Ovary (tissue), 9 donors: ENCODE data around the gene UBE2J1. TPM values are rescaled to one million over a fixed set of nuclear protein-coding genes. Genes with fewer than 3 reads are reported as not detected.

Experiments
- DNase-seq, 5 donors: peaks; one replicate each; pipeline ENCODE4 v3.0.0-alpha.2; 2019 to 2020
- H3K27ac ChIP-seq, 2 donors: fragments of 200-600 bp; one replicate each; pipeline versions ENCODE4 v1.5.1 to v1.8.0; 2019 to 2022
- H3K27me3 ChIP-seq: fragments of 200-600 bp; one replicate; pipeline ENCODE4 v1.8.0; 2022
- H3K36me3 ChIP-seq: fragments of 200-600 bp; sonication (generic); one replicate; pipeline ENCODE4 v1.5.1; 2019
- H3K4me1 ChIP-seq: one replicate; pipeline ENCODE4 v1.8.1; 2013; ENCODE audit warnings: mild to moderate bottlenecking, moderate library complexity; ENCODE audit not compliant: insufficient read depth
- H3K4me3 ChIP-seq: fragments of 200-600 bp; sonication (generic); one replicate; pipeline ENCODE4 v1.5.1; 2017
- H3K9me3 ChIP-seq, 2 donors: fragments of 200-600 bp in 1 of 2; sonication (generic) in 1 of 2; one replicate each; pipeline versions ENCODE4 v1.5.1 to v1.8.1; 2013 to 2019; ENCODE audit warnings: mild to moderate bottlenecking in 1 of 2, moderate library complexity in 1 of 2
- EP300 ChIP-seq: sonication (generic); formaldehyde crosslinking; IDR thresholded peaks from one replicate; pipeline ENCODE4 v1.6.1; 2017; ENCODE audit warnings: antibody characterized with exemption
- POLR2A ChIP-seq: fragments of 450-650 bp; IDR thresholded peaks from one replicate; pipeline ENCODE4 v1.6.1; 2017; ENCODE audit warnings: antibody characterized with exemption, mild to moderate bottlenecking, moderate library complexity
- WGBS, 3 donors: extraction: QIAGEN DNeasy Blood & Tissue Kit in 1 of 3; methylation state at CpG; one replicate each; pipeline versions ENCODE4 v1.1.5 to v1.1.7; 2013 to 2017; 5-methylcytosine and 5-hydroxymethylcytosine counted together
- intact Hi-C, 4 donors: fragments of 100-400 bp; cut with DNase I; formaldehyde crosslinking; loops; one replicate each; pipeline versions ENCODE4 v1.11.0 to v1.15.1; 2022 to 2023
- polyA plus RNA-seq, 2 donors: library from polyadenylated mRNA; stranded (reverse); fragments of 200-250 nt in 1 of 2; fragments of 350-450 nt in 1 of 2; fragmentation: Illumina TruSeq in 1 of 2; extraction: RNeasy Lipid Tissue Mini Kit (QIAGEN cat#74804) in 1 of 2; gene quantifications; one replicate each; pipeline ENCODE4 v1.2.3, GENCODE V29; 2013 to 2014
- total RNA-seq, 7 donors: library from RNA; depleted of rRNA in 2 of 7; stranded (reverse); fragments of >200 nt in 2 of 7; fragmentation: NEBNext Ultra II Directional in 3 of 7; extraction: Animal tissue kit (Norgen Biotek cat#: 25700) in 3 of 7; gene quantifications; one replicate each; pipeline versions ENCODE4 v1.1.0 to v1.2.4, GENCODE V29; 2016 to 2023
- TF ChIP-seq, protein P1 (sequence below), 3 donors: fragments of 450-650 bp in 2 of 3; fragments of 200-600 bp in 1 of 3; IDR thresholded peaks; one replicate each; pipeline versions ENCODE4 v1.5.1 to v1.8.0; 2016 to 2022; ENCODE audit warnings: antibody characterized with exemption in 3 of 3, mild to moderate bottlenecking in 1 of 3
- donor health status: DM: no; HTN: no; CAD: no; lungs with moderate emphysema.
- donor health status: DM: no; HTN: no; CAD: no.
- donor health status: Bipolar disorder and iron deficiency.
- donor health status: DM: yes; HTN: yes; CAD: no.
- donor health status: DM: no; HTN: no; CAD: no.
- donor health status: DM: yes; HTN: yes; CAD: no.

The UBE2J1 gene
- total and polyA plus RNA-seq, 9 donors: 21.6 to 48.6 (median 35.8) TPM

DNA sequence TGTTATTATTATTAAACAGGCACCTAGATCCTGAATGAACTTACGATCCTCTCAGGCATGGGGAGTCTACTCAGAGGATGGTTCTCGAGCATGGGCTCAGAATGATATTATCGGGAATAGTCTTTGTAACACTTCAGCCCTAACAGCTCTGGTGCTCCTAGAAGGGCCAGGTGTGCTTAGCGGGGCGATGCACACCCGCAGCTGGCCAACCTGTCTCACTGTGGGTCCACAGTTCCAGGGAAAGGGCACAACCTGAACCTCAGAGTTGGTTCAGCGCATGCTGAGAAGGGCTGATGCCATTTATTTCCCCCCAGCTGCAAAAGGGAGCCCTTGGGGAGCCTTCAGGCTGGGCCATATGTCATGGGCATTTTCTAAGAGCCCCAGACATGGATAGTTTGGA is 33.3 kb upstream of the UBE2J1 start:
- intact Hi-C loops: no loop called here
- no peak overlapping the region for H3K27ac ChIP-seq

DNA sequence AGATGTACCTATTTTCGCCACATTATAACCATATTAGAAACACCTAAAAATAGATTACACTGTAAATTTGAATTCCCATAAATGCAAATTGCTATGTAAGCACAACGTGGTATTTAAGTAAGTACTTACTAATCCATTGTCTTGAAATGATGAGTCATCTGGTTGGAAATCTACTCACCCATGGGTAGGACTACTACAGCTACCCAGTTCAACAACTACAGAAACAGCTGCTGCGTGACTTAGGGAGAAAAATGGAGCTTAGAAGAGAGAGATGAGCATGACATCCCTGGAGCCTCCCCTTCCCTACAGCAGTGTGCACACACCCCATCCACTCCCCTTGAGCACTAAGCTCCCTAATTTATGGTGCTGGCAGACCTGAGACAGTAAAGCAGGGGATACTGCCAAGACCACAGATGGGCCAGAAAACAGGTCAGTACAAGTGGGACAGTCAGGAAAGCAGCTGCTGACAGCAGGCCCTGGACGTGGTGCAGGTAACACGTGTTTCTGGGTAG is 32.7 kb upstream of the UBE2J1 start:
- TF ChIP-seq, protein P1, sequence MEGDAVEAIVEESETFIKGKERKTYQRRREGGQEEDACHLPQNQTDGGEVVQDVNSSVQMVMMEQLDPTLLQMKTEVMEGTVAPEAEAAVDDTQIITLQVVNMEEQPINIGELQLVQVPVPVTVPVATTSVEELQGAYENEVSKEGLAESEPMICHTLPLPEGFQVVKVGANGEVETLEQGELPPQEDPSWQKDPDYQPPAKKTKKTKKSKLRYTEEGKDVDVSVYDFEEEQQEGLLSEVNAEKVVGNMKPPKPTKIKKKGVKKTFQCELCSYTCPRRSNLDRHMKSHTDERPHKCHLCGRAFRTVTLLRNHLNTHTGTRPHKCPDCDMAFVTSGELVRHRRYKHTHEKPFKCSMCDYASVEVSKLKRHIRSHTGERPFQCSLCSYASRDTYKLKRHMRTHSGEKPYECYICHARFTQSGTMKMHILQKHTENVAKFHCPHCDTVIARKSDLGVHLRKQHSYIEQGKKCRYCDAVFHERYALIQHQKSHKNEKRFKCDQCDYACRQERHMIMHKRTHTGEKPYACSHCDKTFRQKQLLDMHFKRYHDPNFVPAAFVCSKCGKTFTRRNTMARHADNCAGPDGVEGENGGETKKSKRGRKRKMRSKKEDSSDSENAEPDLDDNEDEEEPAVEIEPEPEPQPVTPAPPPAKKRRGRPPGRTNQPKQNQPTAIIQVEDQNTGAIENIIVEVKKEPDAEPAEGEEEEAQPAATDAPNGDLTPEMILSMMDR (IDR thresholded peaks at IDR 0.05): no peak
- TF ChIP-seq EP300: no peak
- Histone ChIP-seq H3K27me3 (no peaks in the 10 kb centered on the region), H3K36me3 (no peaks in the 10 kb centered on the region), H3K27ac (no peak overlapping the region), H3K9me3 (no peaks in the 10 kb centered on the region), H3K4me3 (no peak overlapping the region), H3K4me1 (no peaks in the 10 kb centered on the region)
- DNase-seq: no peak
- intact Hi-C loops: no loop called here
- 54 to 57% (median 56%) methylated on average over 5 of the region's 5 CpGs for WGBS, 3 donors

More for the DNA sequence above, 33.3 kb upstream of the UBE2J1 start:
- H3K9me3 ChIP-seq: no peaks in the 10 kb centered on the region
- H3K36me3 ChIP-seq: no peaks in the 10 kb centered on the region
- H3K4me1 ChIP-seq: no peaks in the 10 kb centered on the region
- 87 to 95% (median 92%) methylated on average over 7 of the region's 7 CpGs for WGBS, 3 donors
- no peaks in the 10 kb centered on the region for H3K27me3 ChIP-seq
- TF ChIP-seq POLR2A (no peak), EP300 (no peak)
- TF ChIP-seq, protein P1 (IDR thresholded peaks at IDR 0.05): no peak
- no peak for DNase-seq
- no peak overlapping the region for H3K4me3 ChIP-seq

GRCh38 chr6:89381031-89381430 is 28.5 kb upstream of the UBE2J1 start:
- intact Hi-C loops: no loop called here
- Histone ChIP-seq H3K4me3 (no peak overlapping the region), H3K4me1 (no peaks in the 10 kb centered on the region), H3K9me3 (no peaks in the 10 kb centered on the region), H3K27ac (no peak overlapping the region), H3K36me3 (no peaks in the 10 kb centered on the region), H3K27me3 (no peaks in the 10 kb centered on the region)
- no peak for TF ChIP-seq EP300
- TF ChIP-seq, protein P1 (IDR thresholded peaks at IDR 0.05): no peak
- no peak for TF ChIP-seq POLR2A
- DNase-seq: no peak
- WGBS, 3 donors: 86 to 89% (median 87%) methylated on average over 2 of the region's 2 CpGs

GRCh38 chr6:89379281-89379680 is 26.8 kb upstream of the UBE2J1 start:
- no peaks in the 10 kb centered on the region for H3K27me3 ChIP-seq
- no peak overlapping the region for H3K27ac ChIP-seq
- H3K4me1 ChIP-seq: no peaks in the 10 kb centered on the region
- DNase-seq: no peak
- H3K9me3 ChIP-seq: no peaks in the 10 kb centered on the region
- no peak for TF ChIP-seq POLR2A
- no peak for TF ChIP-seq EP300
- TF ChIP-seq, protein P1 (IDR thresholded peaks at IDR 0.05): no peak
- WGBS, 3 donors: 13 to 25% (median 16%) methylated on average over 5 of the region's 5 CpGs
- intact Hi-C loops: loop anchor here in 1 of 4 donors (10.0 kb wide), 1 partner anchor 1544 kb away; no protein-coding TSS in a partner anchor
- no peaks in the 10 kb centered on the region for H3K36me3 ChIP-seq
- no peak overlapping the region for H3K4me3 ChIP-seq
